CD4-positive, CD25-positive, alpha-beta regulatory T cell (primary cell): ENCODE measurements around the gene PPP4R4. TPM values are rescaled to one million over a fixed set of nuclear protein-coding genes. Genes with fewer than 3 reads are reported as not detected.

Source experiments
- ATAC-seq, 2 donors: fragments of 150-1000 bp; cut with Tn5 transposase; one replicate each; pipeline ENCODE4 v1.10.0; 2021; ENCODE audit warnings: low read depth in 2 of 2, moderate number of reproducible peaks in 2 of 2, moderate library complexity in 1 of 2
- DNase-seq, 3 donors: peaks; one replicate each; pipeline versions ENCODE4 v3.0.0 to v3.0.0-alpha.2; 2012 to 2022; ENCODE audit warnings: mixed read lengths in 1 of 3
- H3K27ac ChIP-seq: one replicate; pipeline ENCODE4 v1.7.0; 2013; ENCODE audit warnings: mild to moderate bottlenecking, low read length; ENCODE audit not compliant: insufficient read depth, poor library complexity, severe bottlenecking
- H3K27me3 ChIP-seq: one replicate; pipeline ENCODE4 v1.7.0; 2013; ENCODE audit warnings: low read length; ENCODE audit not compliant: control insufficient read depth, insufficient read depth
- H3K36me3 ChIP-seq: one replicate; pipeline ENCODE4 v1.7.0; 2013; ENCODE audit warnings: mild to moderate bottlenecking, low read length, moderate library complexity; ENCODE audit not compliant: control insufficient read depth, insufficient read depth
- H3K4me1 ChIP-seq: 2 replicates; pipeline ENCODE4 v1.7.0; 2013; ENCODE audit warnings: mild to moderate bottlenecking, low read length; ENCODE audit not compliant: insufficient read depth, control insufficient read depth, poor library complexity, severe bottlenecking
- H3K4me3 ChIP-seq: one replicate; pipeline ENCODE4 v1.7.0; 2013; ENCODE audit warnings: low read depth, mild to moderate bottlenecking, low read length, moderate library complexity
- H3K9me3 ChIP-seq, 2 experiments: 1 replicate in 1 of 2; 2 replicates in 1 of 2; pipeline ENCODE4 v1.7.0; 2013; ENCODE audit warnings: low read length in 2 of 2, mild to moderate bottlenecking in 1 of 2, moderate library complexity in 1 of 2; ENCODE audit not compliant: control insufficient read depth in 2 of 2
- H3K27ac Mint-ChIP-seq, 3 donors: one replicate each; pipeline ENCODE4 v1.8.0; 2020 to 2022; ENCODE audit warnings: mild to moderate bottlenecking in 3 of 3, mixed read lengths in 3 of 3, moderate library complexity in 2 of 3
- H3K27me3 Mint-ChIP-seq: one replicate; pipeline ENCODE4 v1.8.0; 2022; ENCODE audit warnings: mild to moderate bottlenecking, mixed read lengths
- H3K36me3 Mint-ChIP-seq: one replicate; pipeline ENCODE4 v1.8.0; 2020; ENCODE audit warnings: mixed read lengths
- H3K4me1 Mint-ChIP-seq, 4 donors: one replicate each; pipeline ENCODE4 v1.8.0; 2020 to 2022; ENCODE audit warnings: mixed read lengths in 4 of 4, mild to moderate bottlenecking in 1 of 4
- H3K4me3 Mint-ChIP-seq, 4 donors: one replicate each; pipeline ENCODE4 v1.8.0; 2020 to 2022; ENCODE audit warnings: mild to moderate bottlenecking in 4 of 4, mixed read lengths in 4 of 4, moderate library complexity in 3 of 4
- H3K9me3 Mint-ChIP-seq, 7 donors: one replicate each; pipeline ENCODE4 v1.8.0; 2020 to 2022; ENCODE audit warnings: mixed read lengths in 7 of 7, mild to moderate bottlenecking in 3 of 7, moderate library complexity in 2 of 7
- polyA plus RNA-seq, 4 donors: library from polyadenylated mRNA; unstranded; fragments of 300-500 nt; fragmentation: Illumina TruSeq; gene quantifications; one replicate each; pipeline ENCODE4 v1.2.3, GENCODE V29; 2021
- total RNA-seq: library from RNA; stranded (reverse); gene quantifications from one replicate; pipeline ENCODE4 v1.2.3, GENCODE V29; 2022

The PPP4R4 gene
- total RNA-seq (0.15 TPM), polyA plus RNA-seq (under 1 TPM in 2 of 4 donors, not detected in 2; 0.37 to 0.69 TPM)

GRCh38 chr14:94173885-94174603 lies at the start of gene PPP4R4:
PPP4R4 (plus strand) TSS chr14:94174322; CDS start chr14:94174466, 144 bp downstream.
- Histone ChIP-seq H3K4me1 (peaks cover 20% of the 10 kb centered on the region), H3K9me3 (no peaks in the 10 kb centered on the region), H3K27me3 (peaks cover 35% of the 10 kb centered on the region), H3K36me3 (no peaks in the 10 kb centered on the region), H3K27ac (no peak within 1 kb of the TSS), H3K4me3 (peak within 1 kb of the TSS; percentile 3)
- DNase-seq: peak; percentile 79 to 87 (median 82)
- ATAC-seq: peak; percentile 86 to 90
- H3K9me3 Mint-ChIP-seq: no peaks in the 10 kb centered on the region
- peaks cover 8 to 20% (median 13%) of the 10 kb centered on the region in 4 donors for H3K4me1 Mint-ChIP-seq
- H3K27me3 Mint-ChIP-seq: peaks cover 69% of the 10 kb centered on the region
- peak within 1 kb of the TSS; percentile 60 to 74 (median 67) for H3K27ac Mint-ChIP-seq
- H3K4me3 Mint-ChIP-seq: peak within 1 kb of the TSS; percentile 82 to 92 (median 86)
- H3K36me3 Mint-ChIP-seq: no peaks in the 10 kb centered on the region

GRCh38 chr14:94124582-94125377 lies 49.3 kb upstream of the PPP4R4 start:
- H3K4me3 Mint-ChIP-seq: no peak overlapping the region
- H3K27ac Mint-ChIP-seq: peak overlapping the region in 1 of 3 donors; percentile 23
- no peaks in the 10 kb centered on the region for H3K36me3 ChIP-seq
- peaks cover 0 to 23% (median 6%) of the 10 kb centered on the region in 7 donors for H3K9me3 Mint-ChIP-seq
- peaks cover 15% of the 10 kb centered on the region for H3K4me1 ChIP-seq
- no peak for ATAC-seq
- no peaks in the 10 kb centered on the region for H3K27me3 ChIP-seq
- no peak overlapping the region for H3K4me3 ChIP-seq
- DNase-seq: no peak
- peaks cover 10 to 12% of the 10 kb centered on the region in 2 experiments for H3K9me3 ChIP-seq
- peaks cover 13% of the 10 kb centered on the region for H3K36me3 Mint-ChIP-seq
- peaks cover 10% of the 10 kb centered on the region for H3K27me3 Mint-ChIP-seq
- no peak overlapping the region for H3K27ac ChIP-seq
- peaks cover 0 to 13% (median 10%) of the 10 kb centered on the region in 4 donors for H3K4me1 Mint-ChIP-seq

GRCh38 chr14:94125659-94126418 lies 48.3 kb upstream of the PPP4R4 start:
- Mint-ChIP-seq H3K4me3 (peak overlapping the region in 1 of 4 donors; percentile 79), H3K9me3 (peaks cover 0 to 12% (median 6%) of the 10 kb centered on the region in 7 donors), H3K36me3 (peaks cover 8% of the 10 kb centered on the region), H3K4me1 (peaks cover under 1 to 21% (median 16%) of the 10 kb centered on the region in 4 donors), H3K27ac (no peak overlapping the region), H3K27me3 (peaks cover 4% of the 10 kb centered on the region)
- no peak overlapping the region for H3K27ac ChIP-seq
- peaks cover 4% of the 10 kb centered on the region for H3K27me3 ChIP-seq
- no peak overlapping the region for H3K4me3 ChIP-seq
- no peaks in the 10 kb centered on the region for H3K36me3 ChIP-seq
- H3K4me1 ChIP-seq: peaks cover 22% of the 10 kb centered on the region
- peaks cover 0 to 4% of the 10 kb centered on the region in 2 experiments for H3K9me3 ChIP-seq
- ATAC-seq (no peak), DNase-seq (no peak)

GRCh38 chr14:94126419-94126677 lies 47.8 kb upstream of the PPP4R4 start:
- no peaks in the 10 kb centered on the region for H3K9me3 ChIP-seq
- no peaks in the 10 kb centered on the region for H3K36me3 ChIP-seq
- H3K4me1 ChIP-seq: peaks cover 22% of the 10 kb centered on the region
- Mint-ChIP-seq H3K36me3 (peaks cover 7% of the 10 kb centered on the region), H3K4me3 (no peak overlapping the region), H3K27ac (no peak overlapping the region), H3K9me3 (peaks cover 0 to 8% (median 4%) of the 10 kb centered on the region in 7 donors), H3K27me3 (peaks cover 8% of the 10 kb centered on the region), H3K4me1 (peaks cover 4 to 21% (median 16%) of the 10 kb centered on the region in 4 donors)
- H3K4me3 ChIP-seq: no peak overlapping the region
- no peak for DNase-seq
- H3K27ac ChIP-seq: no peak overlapping the region
- H3K27me3 ChIP-seq: peaks cover 7% of the 10 kb centered on the region
- ATAC-seq: no peak

GRCh38 chr14:94126800-94127199 lies 47.3 kb upstream of the PPP4R4 start:
- ATAC-seq (no peak), DNase-seq (no peak)
- no peaks in the 10 kb centered on the region for H3K36me3 ChIP-seq
- peaks cover 7% of the 10 kb centered on the region for H3K36me3 Mint-ChIP-seq
- H3K27me3 Mint-ChIP-seq: peaks cover 9% of the 10 kb centered on the region
- no peak overlapping the region for H3K27ac ChIP-seq
- H3K27ac Mint-ChIP-seq: no peak overlapping the region
- peaks cover 22% of the 10 kb centered on the region for H3K4me1 ChIP-seq
- peaks cover 4 to 21% (median 16%) of the 10 kb centered on the region in 4 donors for H3K4me1 Mint-ChIP-seq
- H3K4me3 Mint-ChIP-seq: no peak overlapping the region
- H3K9me3 ChIP-seq: no peaks in the 10 kb centered on the region
- peaks cover 0 to 4% (median 2%) of the 10 kb centered on the region in 7 donors for H3K9me3 Mint-ChIP-seq
- no peak overlapping the region for H3K4me3 ChIP-seq
- H3K27me3 ChIP-seq: peaks cover 8% of the 10 kb centered on the region

- peaks cover 22% of the 10 kb centered on the region for H3K4me1 ChIP-seq
- H3K9me3 Mint-ChIP-seq: peaks cover 0 to 4% (median 0%) of the 10 kb centered on the region in 7 donors
- H3K4me3 Mint-ChIP-seq: peak overlapping the region in 2 of 4 donors; percentile 4 to 46
- DNase-seq (no peak), ATAC-seq (no peak)
- no peaks in the 10 kb centered on the region for H3K36me3 ChIP-seq
- no peaks in the 10 kb centered on the region for H3K9me3 ChIP-seq
- H3K27me3 Mint-ChIP-seq: peaks cover 15% of the 10 kb centered on the region
- no peak overlapping the region for H3K27ac Mint-ChIP-seq
- peaks cover 8 to 24% (median 19%) of the 10 kb centered on the region in 4 donors for H3K4me1 Mint-ChIP-seq
- peaks cover 8% of the 10 kb centered on the region for H3K27me3 ChIP-seq
- H3K4me3 ChIP-seq: no peak overlapping the region
- no peak overlapping the region for H3K27ac ChIP-seq
- peaks cover 7% of the 10 kb centered on the region for H3K36me3 Mint-ChIP-seq
Observed at GRCh38 chr14:94127330-94127729, 46.8 kb upstream of the PPP4R4 start.

- no peaks in the 10 kb centered on the region for H3K9me3 ChIP-seq
- peak overlapping the region; percentile 69 for H3K27ac ChIP-seq
- peaks cover 22% of the 10 kb centered on the region for H3K4me1 ChIP-seq
- peaks cover 8% of the 10 kb centered on the region for H3K27me3 ChIP-seq
- Mint-ChIP-seq H3K4me3 (peak overlapping the region; percentile 73 to 96 (median 90)), H3K27ac (peak overlapping the region in 2 of 3 donors; percentile 75 to 89), H3K4me1 (peaks cover 10 to 25% (median 19%) of the 10 kb centered on the region in 4 donors), H3K36me3 (peaks cover 4% of the 10 kb centered on the region), H3K27me3 (peaks cover 17% of the 10 kb centered on the region), H3K9me3 (peaks cover 0 to 4% (median 0%) of the 10 kb centered on the region in 7 donors)
- no peaks in the 10 kb centered on the region for H3K36me3 ChIP-seq
- H3K4me3 ChIP-seq: no peak overlapping the region
- no peak for ATAC-seq
- no peak for DNase-seq
Observed at GRCh38 chr14:94128216-94128839, 45.8 kb upstream of the PPP4R4 start.
